H1 (cell line): ENCODE data around the gene IFI27L1. TPM values are rescaled to one million over a fixed set of nuclear protein-coding genes. Genes with fewer than 3 reads are reported as not detected.

Experiments
- CTCF ChIA-PET: fragments of 300-600 bp; sonication (Branson Sonifier 250); formaldehyde crosslinking; loops from one replicate; lab custom pipeline; 2021; ENCODE audit not compliant: partially characterized antibody; lab: Charles Lee
- POLR2A ChIA-PET: fragments of 300-600 bp; sonication (Branson Sonifier 250); formaldehyde crosslinking; loops from one replicate; lab custom pipeline; 2021; ENCODE audit warnings: inconsistent platforms; ENCODE audit not compliant: partially characterized antibody; lab: Charles Lee
- DNase-seq, 2 experiments: peaks; one replicate each; pipeline versions ENCODE4 v3.0.0 to v3.0.0-alpha.2; 2010 to 2022; ENCODE audit warnings: low spot score in 2 of 2, low read depth in 1 of 2, mixed read lengths in 1 of 2
- FAIRE-seq: peaks from 2 replicates; lab custom pipeline; 2011; peaks lifted over from hg19 to GRCh38; lab: Jason Lieb, UNC
- H2AFZ ChIP-seq: 2 replicates; pipeline ENCODE4 v1.8.1; 2012; ENCODE audit warnings: low read length, inconsistent platforms
- H2AK5ac ChIP-seq: 2 replicates; pipeline ENCODE4 v1.6.1; 2013; ENCODE audit warnings: low read depth, low read length
- H2BK120ac ChIP-seq: replicated peaks from 2 replicates; pipeline ENCODE3; 2013; ENCODE audit warnings: low read depth, low read length, inconsistent platforms
- H2BK12ac ChIP-seq: 2 replicates; pipeline ENCODE4 v1.6.1; 2013; ENCODE audit warnings: low read depth, low read length
- H2BK15ac ChIP-seq: 2 replicates; pipeline ENCODE4 v1.6.1; 2013; ENCODE audit warnings: low read length
- H2BK20ac ChIP-seq: 2 replicates; pipeline ENCODE4 v1.6.1; 2013; ENCODE audit warnings: low read length
- H2BK5ac ChIP-seq: 2 replicates; pipeline ENCODE4 v1.6.1; 2013; ENCODE audit warnings: low read depth, low read length
- H3K14ac ChIP-seq: 2 replicates; pipeline ENCODE4 v1.6.1; 2013; ENCODE audit warnings: inconsistent platforms; ENCODE audit not compliant: insufficient read length
- H3K18ac ChIP-seq: 2 replicates; pipeline ENCODE4 v1.6.1; 2013; ENCODE audit warnings: low read length; ENCODE audit errors: extremely low read depth
- H3K23ac ChIP-seq: 2 replicates; pipeline ENCODE4 v1.6.1; 2013; ENCODE audit warnings: inconsistent platforms; ENCODE audit not compliant: insufficient read length
- H3K23me2 ChIP-seq: 2 replicates; pipeline ENCODE4 v1.6.1; 2013; ENCODE audit warnings: low read depth, low read length
- H3K27ac ChIP-seq: 2 replicates; pipeline ENCODE4 v1.6.1; 2011; ENCODE audit warnings: low read depth, low read length, inconsistent platforms
- H3K27me3 ChIP-seq, 4 experiments: replicated peaks in 1 of 4; 1 replicate in 1 of 4; 2 replicates in 3 of 4; pipeline versions ENCODE4 v1.6.1 to v1.8.1; 2011 to 2013; ENCODE audit warnings: low read length in 3 of 4, mild to moderate bottlenecking in 3 of 4, inconsistent platforms in 2 of 4, mixed read lengths in 2 of 4, moderate library complexity in 1 of 4; ENCODE audit not compliant: control insufficient read depth in 3 of 4, insufficient read depth in 3 of 4; ENCODE audit errors: extremely low read depth in 1 of 4
- H3K36me3 ChIP-seq, 4 experiments: 2 replicates each; pipeline versions ENCODE4 v1.6.1 to v1.8.1; 2011 to 2013; ENCODE audit warnings: mild to moderate bottlenecking in 4 of 4, low read length in 3 of 4, moderate library complexity in 2 of 4, control low read depth in 1 of 4, inconsistent platforms in 1 of 4; ENCODE audit not compliant: insufficient read depth in 4 of 4, control insufficient read depth in 2 of 4
- H3K4ac ChIP-seq: replicated peaks from 2 replicates; pipeline ENCODE3; 2013; ENCODE audit warnings: low read length, low read depth, mixed read lengths, inconsistent platforms; ENCODE audit not compliant: insufficient read length
- H3K4me1 ChIP-seq, 4 experiments: replicated peaks in 1 of 4; 1 replicate in 1 of 4; 2 replicates in 3 of 4; pipeline versions ENCODE4 v1.6.1 to v1.8.1; 2011 to 2013; ENCODE audit warnings: low read length in 3 of 4, inconsistent platforms in 2 of 4, mixed read lengths in 1 of 4; ENCODE audit not compliant: insufficient read depth in 4 of 4, control insufficient read depth in 3 of 4
- H3K4me2 ChIP-seq, 2 experiments: 2 replicates each; pipeline versions ENCODE4 v1.6.1 to v1.8.1; 2011 to 2013; ENCODE audit warnings: low read depth in 2 of 2, low read length in 2 of 2, control low read depth in 1 of 2, inconsistent platforms in 1 of 2, mild to moderate bottlenecking in 1 of 2; ENCODE audit not compliant: insufficient read depth in 1 of 2
- H3K4me3 ChIP-seq, 4 experiments: fragments of 200-600, 300-600 bp in 1 of 4; sonication (generic), shearing (Covaris generic), sonication (Bioruptor Twin) in 1 of 4; 2 replicates each; pipeline versions ENCODE4 v1.5.1 to v1.8.1; 2011 to 2016; ENCODE audit warnings: low read length in 4 of 4, low read depth in 3 of 4, control low read depth in 2 of 4, inconsistent platforms in 2 of 4, mild to moderate bottlenecking in 2 of 4, mixed read lengths in 1 of 4, moderate library complexity in 1 of 4; ENCODE audit not compliant: insufficient read depth in 2 of 4; ENCODE audit errors: extremely low read depth in 1 of 4
- H3K56ac ChIP-seq: replicated peaks from 2 replicates; pipeline ENCODE3; 2013; ENCODE audit warnings: low read depth, mild to moderate bottlenecking, mixed read lengths, low read length, inconsistent platforms; ENCODE audit not compliant: insufficient read length
- H3K79me1 ChIP-seq: 2 replicates; pipeline ENCODE4 v1.6.1; 2013; ENCODE audit warnings: low read depth, low read length, control low read depth
- H3K79me2 ChIP-seq, 2 experiments: 2 replicates each; pipeline versions ENCODE4 v1.6.1 to v1.8.1; 2012 to 2013; ENCODE audit warnings: low read length in 2 of 2, mild to moderate bottlenecking in 2 of 2, inconsistent platforms in 1 of 2; ENCODE audit not compliant: insufficient read depth in 2 of 2, control insufficient read depth in 1 of 2
- H3K9ac ChIP-seq, 4 experiments: replicated peaks in 1 of 4; 1 replicate in 1 of 4; 2 replicates in 3 of 4; pipeline versions ENCODE4 v1.6.1 to v1.8.1; 2011 to 2013; ENCODE audit warnings: low read depth in 3 of 4, low read length in 3 of 4, control low read depth in 2 of 4, mild to moderate bottlenecking in 2 of 4, moderate library complexity in 2 of 4, inconsistent platforms in 1 of 4; ENCODE audit errors: extremely low read depth in 1 of 4
- H3K9me3 ChIP-seq, 2 experiments: 2 replicates each; pipeline versions ENCODE4 v1.6.1 to v1.8.1; 2012 to 2013; ENCODE audit warnings: mild to moderate bottlenecking in 2 of 2, moderate library complexity in 2 of 2, control low read depth in 1 of 2, inconsistent platforms in 1 of 2, low read depth in 1 of 2, low read length in 1 of 2, mixed read lengths in 1 of 2; ENCODE audit not compliant: insufficient read depth in 2 of 2
- H4K20me1 ChIP-seq, 2 experiments: replicated peaks in 1 of 2; 2 replicates each; pipeline versions ENCODE3 to v1.8.1; 2011 to 2013; ENCODE audit warnings: inconsistent platforms in 2 of 2, low read length in 2 of 2, mild to moderate bottlenecking in 1 of 2; ENCODE audit not compliant: insufficient read depth in 2 of 2, control insufficient read depth in 1 of 2
- H4K5ac ChIP-seq: 2 replicates; pipeline ENCODE4 v1.6.1; 2013; ENCODE audit warnings: low read length, low read depth, mixed read lengths, inconsistent platforms; ENCODE audit not compliant: insufficient read length
- H4K8ac ChIP-seq: 2 replicates; pipeline ENCODE4 v1.8.0; 2013; ENCODE audit warnings: mild to moderate bottlenecking, moderate library complexity, low read length, inconsistent platforms; ENCODE audit not compliant: insufficient read depth; ENCODE audit errors: extremely low read depth
- H4K91ac ChIP-seq: replicated peaks from 2 replicates; pipeline ENCODE3; 2013; ENCODE audit warnings: low read length, mixed read lengths, inconsistent platforms; ENCODE audit not compliant: insufficient read length
- CBX5 ChIP-seq: fragments of 300-800, 300-1000 bp; sonication (generic); IDR thresholded peaks from 2 replicates; pipeline ENCODE4 v1.7.1; 2016; ENCODE audit warnings: antibody characterized with exemption, low read length, low read depth
- CHD2 ChIP-seq: IDR thresholded peaks from 2 replicates; pipeline ENCODE4 v1.6.1; 2012; ENCODE audit warnings: low read length, improper control_type of control experiment
- NRF1 ChIP-seq: IDR thresholded peaks from 2 replicates; pipeline ENCODE4 v1.6.1; 2011; ENCODE audit warnings: mild to moderate bottlenecking, low read depth, low read length, improper control_type of control experiment
- POLR2A ChIP-seq, 2 experiments: IDR thresholded peaks; 1 replicate in 1 of 2; 2 replicates in 1 of 2; pipeline ENCODE4 v1.6.1; 2011; ENCODE audit warnings: low read depth in 2 of 2, low read length in 2 of 2, mild to moderate bottlenecking in 2 of 2; ENCODE audit errors: control extremely low read depth in 1 of 2
- RFX5 ChIP-seq: IDR thresholded peaks from 2 replicates; pipeline ENCODE4 v1.6.1; 2011; ENCODE audit warnings: low read depth, low read length, improper control_type of control experiment, borderline replicate concordance
- SIRT6 ChIP-seq: IDR thresholded peaks from one replicate; pipeline ENCODE4 v1.7.1; 2012; ENCODE audit warnings: low read length, inconsistent platforms
- SP2 ChIP-seq: IDR thresholded peaks from 2 replicates; pipeline ENCODE4 v1.6.1; 2012; ENCODE audit warnings: mild to moderate bottlenecking, low read length, inconsistent platforms
- SUZ12 ChIP-seq: fragments of 200-600 bp; sonication (generic); IDR thresholded peaks from 2 replicates; pipeline ENCODE4 v1.6.1; 2012; ENCODE audit warnings: mild to moderate bottlenecking, inconsistent platforms, low read length, moderate library complexity, mixed read lengths
- WGBS, 2 experiments: shearing (Covaris generic) in 1 of 2; methylation state at CpG; one replicate each; pipeline versions ENCODE4 v1.1.6 to v1.1.7; 2013 to 2015; ENCODE audit warnings: low lambda C conversion rate in 2 of 2, mixed read lengths in 2 of 2, inconsistent platforms in 1 of 2, low coverage in 1 of 2, missing lambda C conversion rate in 1 of 2; ENCODE audit not compliant: insufficient replicate concordance in 2 of 2, insufficient coverage in 1 of 2, insufficient read length in 1 of 2; ENCODE audit errors: extremely low coverage in 1 of 2, missing lambda C conversion rate in 1 of 2; 5-methylcytosine and 5-hydroxymethylcytosine counted together
- polyA plus RNA-seq, 7 experiments: library from polyadenylated mRNA; depleted of rRNA in 3 of 7; stranded (reverse) in 5 of 7; unstranded in 2 of 7; fragments of >200 nt in 5 of 7; fragments of 200-250 nt in 2 of 7; gene quantifications; 1 replicate in 5 of 7; 2 replicates in 1 of 7; 4 replicates in 1 of 7; pipeline versions ENCODE4 v1.2.1 to v1.2.3, GENCODE V29; 2011 to 2013; ENCODE audit warnings: missing spikeins in 2 of 7, mixed read lengths in 2 of 7
- total RNA-seq: library from RNA; stranded (reverse); fragmentation: NEBNext Ultra II Directional; extraction: Animal tissue kit (Norgen Biotek cat#: 25700); gene quantifications from 2 replicates; pipeline ENCODE4 v1.2.1, GENCODE V29; 2021

Gene IFI27L1
- total and polyA plus RNA-seq, 2 of the 8 experiments (the other 6 are each of a cell fraction or from before 2014, with no cell fraction given): 21.2 to 30.5 TPM

GRCh38 chr14:94048691-94049624 lies 32.2 kb upstream of the IFI27L1 start:
- H4K20me1 ChIP-seq: peaks cover 0 to 7% of the 10 kb centered on the region in 2 experiments
- H3K36me3 ChIP-seq: peaks cover 24 to 76% (median 41%) of the 10 kb centered on the region in 4 experiments
- no peak overlapping the region for H2BK20ac ChIP-seq
- no peak overlapping the region for H4K5ac ChIP-seq
- no peak overlapping the region for H3K56ac ChIP-seq
- H3K4me3 ChIP-seq: no peak overlapping the region
- FAIRE-seq (no peak), DNase-seq (no peak)
- no peaks in the 10 kb centered on the region; the same call in 1 of the 2 replicates for H3K79me1 ChIP-seq
- H2BK120ac ChIP-seq: no peak overlapping the region
- no peak overlapping the region for H2AK5ac ChIP-seq
- 92% methylated on average over 10 of the region's 10 CpGs; no CpG with 5 or more reads in 1 of the 2 experiments for WGBS, 2 experiments
- no peaks in the 10 kb centered on the region for H3K27me3 ChIP-seq
- H2BK12ac ChIP-seq: no peak overlapping the region
- H4K8ac ChIP-seq: no peak overlapping the region
- no peak overlapping the region for H4K91ac ChIP-seq
- no peak overlapping the region for H3K9ac ChIP-seq
- H3K4me1 ChIP-seq: no peaks in the 10 kb centered on the region; a peak in 1 of 7 replicates
- H2BK5ac ChIP-seq: no peak overlapping the region
- no peak overlapping the region for H2AFZ ChIP-seq
- ChIA-PET CTCF (interaction anchor here (0.6 to 17.4 kb wide), 13 partner anchors 8 to 375 kb away, joined by 3 to 148 read pairs (median 5); partner anchors contain the start of gene IFI27L2), POLR2A (interaction anchor here (0.9 to 1.4 kb wide), 3 partner anchors 11 to 24 kb away, joined by 3 read pairs; no protein-coding TSS in a partner anchor)
- no peaks in the 10 kb centered on the region for H3K9me3 ChIP-seq
- no peak overlapping the region for H3K18ac ChIP-seq
- H3K23me2 ChIP-seq: no peaks in the 10 kb centered on the region
- no peak overlapping the region for H3K4me2 ChIP-seq
- no peak overlapping the region for H2BK15ac ChIP-seq
- TF ChIP-seq CBX5 (no peak), NRF1 (no peak), SUZ12 (no peak), CHD2 (no peak), RFX5 (no peak), SP2 (no peak), SIRT6 (no peak), POLR2A (IDR thresholded peaks at IDR 0.05; ENCODE audit: control extremely low read depth in 1 of 2, low read depth in 2 of 2, low read length in 2 of 2) (no peak)
- no peak overlapping the region for H3K4ac ChIP-seq
- H3K14ac ChIP-seq: no peak overlapping the region
- H3K27ac ChIP-seq: no peak overlapping the region
- no peaks in the 10 kb centered on the region for H3K79me2 ChIP-seq
- no peak overlapping the region for H3K23ac ChIP-seq
